Ishikawa (cell line): ENCODE results near the gene C13orf46.

Experiments
- EP300 ChIP-seq: IDR thresholded peaks from 2 replicates; pipeline ENCODE4 v1.6.1; 2012; ENCODE audit warnings: borderline replicate concordance
- FOXM1 ChIP-seq: IDR thresholded peaks from 2 replicates; pipeline ENCODE4 v1.6.1; 2012; ENCODE audit warnings: low read depth, borderline replicate concordance
- NFIC ChIP-seq: IDR thresholded peaks from 2 replicates; pipeline ENCODE4 v1.6.1; 2012
- TAF1 ChIP-seq: IDR thresholded peaks from 2 replicates; pipeline ENCODE4 v1.6.1; 2012; ENCODE audit warnings: low read depth, mild to moderate bottlenecking
- TF ChIP-seq, protein P1 (sequence below): IDR thresholded peaks from 2 replicates; pipeline ENCODE4 v1.6.1; 2012; ENCODE audit warnings: low read depth, mild to moderate bottlenecking

GRCh38 chr13:114013336-114013735 is 39.5 kb upstream of the C13orf46 start:
- no peak for TF ChIP-seq NFIC
- TF ChIP-seq EP300: no peak
- no peak for TF ChIP-seq TAF1
- TF ChIP-seq, protein P1, sequence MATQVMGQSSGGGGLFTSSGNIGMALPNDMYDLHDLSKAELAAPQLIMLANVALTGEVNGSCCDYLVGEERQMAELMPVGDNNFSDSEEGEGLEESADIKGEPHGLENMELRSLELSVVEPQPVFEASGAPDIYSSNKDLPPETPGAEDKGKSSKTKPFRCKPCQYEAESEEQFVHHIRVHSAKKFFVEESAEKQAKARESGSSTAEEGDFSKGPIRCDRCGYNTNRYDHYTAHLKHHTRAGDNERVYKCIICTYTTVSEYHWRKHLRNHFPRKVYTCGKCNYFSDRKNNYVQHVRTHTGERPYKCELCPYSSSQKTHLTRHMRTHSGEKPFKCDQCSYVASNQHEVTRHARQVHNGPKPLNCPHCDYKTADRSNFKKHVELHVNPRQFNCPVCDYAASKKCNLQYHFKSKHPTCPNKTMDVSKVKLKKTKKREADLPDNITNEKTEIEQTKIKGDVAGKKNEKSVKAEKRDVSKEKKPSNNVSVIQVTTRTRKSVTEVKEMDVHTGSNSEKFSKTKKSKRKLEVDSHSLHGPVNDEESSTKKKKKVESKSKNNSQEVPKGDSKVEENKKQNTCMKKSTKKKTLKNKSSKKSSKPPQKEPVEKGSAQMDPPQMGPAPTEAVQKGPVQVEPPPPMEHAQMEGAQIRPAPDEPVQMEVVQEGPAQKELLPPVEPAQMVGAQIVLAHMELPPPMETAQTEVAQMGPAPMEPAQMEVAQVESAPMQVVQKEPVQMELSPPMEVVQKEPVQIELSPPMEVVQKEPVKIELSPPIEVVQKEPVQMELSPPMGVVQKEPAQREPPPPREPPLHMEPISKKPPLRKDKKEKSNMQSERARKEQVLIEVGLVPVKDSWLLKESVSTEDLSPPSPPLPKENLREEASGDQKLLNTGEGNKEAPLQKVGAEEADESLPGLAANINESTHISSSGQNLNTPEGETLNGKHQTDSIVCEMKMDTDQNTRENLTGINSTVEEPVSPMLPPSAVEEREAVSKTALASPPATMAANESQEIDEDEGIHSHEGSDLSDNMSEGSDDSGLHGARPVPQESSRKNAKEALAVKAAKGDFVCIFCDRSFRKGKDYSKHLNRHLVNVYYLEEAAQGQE: no peak
- no peak for TF ChIP-seq FOXM1
